Measurements from ENCODE around the gene ABL2.

Gene ABL2

DNA sequence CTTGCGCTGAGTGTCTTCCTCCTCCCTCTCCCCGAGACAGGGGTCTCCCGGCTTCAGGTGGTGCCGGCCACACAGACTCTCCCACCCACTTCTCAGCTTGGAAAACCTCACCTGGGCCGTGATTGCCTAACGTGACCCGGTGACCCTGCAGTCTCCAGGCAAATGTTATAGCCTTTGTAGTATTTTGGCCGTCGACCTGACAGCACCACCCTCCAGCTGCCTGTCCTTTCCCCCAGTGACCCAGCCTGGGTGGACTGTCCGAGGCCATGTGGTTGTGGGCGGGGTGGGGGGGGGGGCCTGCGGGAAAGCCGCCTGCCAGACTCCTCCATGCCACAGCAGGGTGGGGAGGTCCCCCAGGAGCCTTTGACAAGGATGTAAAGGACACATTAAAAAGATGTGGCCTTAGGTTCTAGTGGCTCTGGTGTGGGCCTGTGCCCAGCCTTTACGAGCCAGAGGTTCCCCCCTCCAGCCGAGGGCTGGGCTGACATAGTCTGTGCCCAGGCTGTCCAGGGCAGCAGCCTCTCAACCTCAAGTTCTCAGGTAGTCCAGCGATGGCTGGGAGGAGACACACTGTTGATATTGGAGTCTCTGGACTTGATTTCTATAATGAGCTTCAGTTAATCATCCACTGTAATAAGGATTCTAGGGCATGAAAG, 139.5 kb downstream of the ABL2 start:
- DNase-seq, result no peak

- DNase-seq, result no peak
These were observed 141.8 kb downstream of the ABL2 start for GRCh38 chr1:179087665-179088064.

DNA sequence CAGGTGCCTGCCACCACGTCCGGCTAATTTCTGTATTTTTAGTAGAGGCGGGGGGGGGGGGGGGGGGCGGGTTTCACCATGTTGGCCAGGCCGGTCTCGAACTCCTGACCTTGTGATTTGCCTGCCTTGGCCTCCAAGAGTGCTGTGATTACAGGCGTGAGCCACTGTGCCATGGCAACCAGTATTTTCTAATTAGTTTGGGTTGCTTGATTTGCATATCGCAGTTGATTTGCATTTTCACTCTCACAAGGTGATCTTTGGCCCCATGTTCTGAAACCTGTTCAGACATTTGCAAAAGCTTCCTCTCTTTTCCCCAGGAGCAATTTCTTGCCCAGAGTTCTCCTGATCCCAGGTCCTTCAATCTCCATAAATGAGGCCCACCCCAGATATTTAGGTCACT, 145.9 kb downstream of the ABL2 start:
- no peak for DNase-seq

DNA sequence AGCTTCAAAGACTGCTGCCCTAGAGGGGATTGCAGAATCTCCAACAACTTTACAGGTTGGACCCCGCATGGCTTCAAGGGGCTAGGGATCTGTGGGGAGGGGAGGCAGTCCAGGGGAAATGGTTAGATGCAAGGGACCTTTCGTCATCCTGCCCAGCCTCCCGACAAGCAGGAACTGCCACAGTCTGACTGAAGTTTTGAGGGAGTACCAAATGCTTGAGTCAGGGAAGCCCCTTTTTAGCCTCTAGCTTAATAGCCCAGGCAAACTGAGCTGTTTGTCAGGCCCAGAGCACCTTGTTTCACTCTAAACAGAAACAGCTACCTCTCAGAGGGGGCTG, 146.5 kb downstream of the ABL2 start:
- no peak for DNase-seq

DNA sequence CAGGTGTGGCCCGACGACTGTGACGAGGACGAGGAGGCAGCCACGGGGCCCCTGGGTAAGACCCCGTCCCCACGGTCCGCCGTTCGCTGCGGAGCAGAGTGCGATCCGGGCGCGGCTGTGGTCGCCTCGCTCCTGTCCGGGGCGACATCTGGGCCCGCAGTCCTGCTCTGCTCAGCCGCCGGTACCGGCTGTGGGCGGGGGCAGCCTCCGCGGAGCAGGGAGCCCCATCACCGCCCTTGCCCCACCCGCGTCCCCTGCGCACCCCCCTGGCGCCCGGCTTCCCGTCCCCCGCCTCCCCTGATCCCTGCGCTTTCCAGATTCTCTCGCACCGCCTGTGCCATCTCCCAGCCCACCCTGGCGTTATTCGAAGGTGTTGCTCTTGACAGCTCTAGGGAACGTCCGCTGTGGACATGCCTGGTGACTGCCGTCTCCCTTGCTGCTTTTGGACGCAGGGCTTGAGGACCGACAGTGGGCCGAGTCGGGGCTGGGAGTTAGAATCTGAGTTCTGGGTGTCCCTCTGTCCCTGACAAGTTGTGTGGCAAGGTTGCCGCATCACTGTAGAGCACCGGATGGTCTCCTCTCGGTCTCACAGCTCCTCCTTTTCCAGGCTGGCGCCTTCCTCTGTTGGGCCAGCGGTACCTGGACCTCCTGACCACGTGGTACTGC, 147.0 kb downstream of the ABL2 start:
- DNase-seq, result peak in 1 of 2 donors; percentile 15

DNA sequence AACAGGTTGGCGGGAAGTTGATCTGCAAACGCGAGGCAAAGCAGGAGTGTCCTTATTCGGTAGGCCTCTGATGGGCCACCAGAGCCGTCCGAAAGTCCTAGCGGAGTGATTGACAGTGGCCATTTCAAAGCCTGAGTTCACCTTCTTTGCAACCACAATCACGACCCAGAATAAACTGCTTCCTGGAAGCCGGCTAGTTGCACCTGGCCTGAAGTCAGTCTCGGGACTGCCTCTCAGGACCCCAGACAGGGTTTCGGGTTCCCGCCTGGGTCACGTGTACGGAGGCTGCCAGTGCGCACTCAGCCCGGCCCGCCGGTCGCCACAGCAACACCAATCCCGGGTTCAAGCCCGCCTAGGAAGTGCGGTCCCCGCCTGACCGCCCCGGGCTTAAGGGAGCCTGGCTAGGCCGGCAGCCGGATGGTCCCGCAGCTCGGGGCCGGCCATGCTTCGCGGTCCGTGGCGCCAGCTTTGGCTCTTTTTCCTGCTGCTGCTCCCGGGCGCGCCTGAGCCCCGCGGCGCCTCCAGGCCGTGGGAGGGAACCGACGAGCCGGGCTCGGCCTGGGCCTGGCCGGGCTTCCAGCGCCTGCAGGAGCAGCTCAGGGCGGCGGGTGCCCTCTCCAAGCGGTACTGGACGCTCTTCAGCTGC, 147.7 kb downstream of the ABL2 start, which contains the start of gene TOR3A:
TOR3A (plus strand) TSS at position 384 of the 646 bp plus-strand sequence; CDS start at position 443, 59 bp downstream.
- peak; percentile 85 to 90 for DNase-seq

DNA sequence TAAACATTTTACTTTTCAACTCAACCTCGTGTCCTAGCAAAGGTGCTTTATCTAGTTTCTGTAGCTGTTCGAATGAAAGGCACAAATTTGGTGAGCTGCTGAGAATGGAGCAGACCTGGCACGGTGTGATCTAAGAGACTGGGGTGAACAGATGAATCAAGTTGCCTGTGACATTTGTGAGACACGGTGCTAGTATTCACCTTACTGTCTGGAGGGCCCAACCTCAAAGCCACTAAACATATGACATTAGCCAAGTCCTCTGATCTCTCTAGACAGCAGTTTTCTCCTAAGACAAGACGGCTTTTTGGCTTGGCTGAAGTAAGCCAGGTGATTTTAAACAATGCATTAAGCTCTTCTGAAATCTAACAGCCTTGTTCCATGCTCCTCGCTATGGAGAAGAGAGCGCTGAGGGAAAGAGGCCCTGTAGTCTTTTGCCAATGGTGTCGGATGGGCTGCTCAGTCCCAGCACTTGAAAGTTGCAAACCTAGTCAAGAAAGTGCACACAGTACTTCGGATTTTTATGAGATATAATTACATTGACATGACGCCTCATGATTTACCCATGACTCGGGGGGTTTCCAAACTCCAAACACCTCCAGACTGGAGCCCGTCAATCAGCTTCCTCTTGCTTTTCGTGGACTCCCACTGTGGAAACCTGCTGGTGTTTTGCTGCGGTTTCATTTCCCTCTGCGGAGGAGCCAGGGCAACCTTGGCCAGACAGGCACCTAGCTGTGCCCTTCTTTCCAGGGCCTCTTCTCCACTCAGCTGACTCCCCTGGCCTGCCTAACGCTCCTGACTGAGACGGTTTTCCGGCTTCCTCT, 148.4 kb downstream of the ABL2 start:
- DNase-seq, result peak in 1 of 2 donors; percentile 49

DNA sequence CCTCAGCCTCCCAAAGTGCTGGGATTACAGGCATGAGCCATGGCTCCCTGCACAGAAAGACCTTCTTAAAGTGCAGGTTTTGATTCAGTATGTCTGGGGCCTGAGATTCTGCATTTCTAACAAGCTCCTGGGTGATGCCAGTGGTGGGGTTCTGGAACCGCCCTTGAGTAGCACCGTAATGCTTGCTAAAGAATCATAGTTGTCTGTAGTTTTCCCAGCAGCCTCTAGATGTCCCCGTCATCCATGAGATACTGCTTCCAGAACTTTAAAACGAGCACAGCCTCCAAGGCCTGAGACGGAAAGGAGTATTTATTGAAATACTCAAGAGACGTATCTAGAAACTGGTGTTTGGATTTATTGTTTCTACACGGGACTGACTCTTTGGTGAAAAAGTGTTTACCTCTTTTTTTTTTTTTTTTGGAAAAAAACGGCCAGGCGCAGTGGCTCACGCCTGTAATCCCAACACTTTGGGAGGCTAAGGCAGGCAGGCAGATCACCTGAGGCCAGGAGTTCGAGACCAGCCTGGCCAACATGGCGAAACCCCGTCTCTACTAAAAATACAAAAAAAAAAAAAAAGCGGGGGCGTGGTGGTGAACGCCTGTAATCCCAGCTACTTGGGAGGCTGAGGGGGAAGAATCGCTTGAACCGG, 150.2 kb downstream of the ABL2 start:
- peak; percentile 32 to 78 for DNase-seq

DNA sequence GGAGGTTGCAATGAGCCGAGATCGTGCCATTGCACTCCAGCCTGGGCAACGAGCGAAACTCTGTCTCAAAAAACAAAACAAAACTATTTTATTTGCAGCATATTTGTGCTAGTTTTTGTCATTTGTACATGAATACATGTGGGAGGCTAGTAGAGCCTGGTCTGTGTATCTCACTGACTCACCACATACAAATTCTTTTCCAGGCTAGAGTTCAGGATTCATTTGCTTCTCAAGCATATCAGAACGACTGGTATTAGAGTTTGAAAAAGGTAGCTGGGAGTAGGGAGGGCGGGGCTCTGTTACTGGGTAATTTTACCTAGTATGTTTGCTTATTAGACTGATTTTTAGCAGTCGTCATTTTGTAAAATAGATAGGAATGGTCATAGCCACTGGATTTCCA, 152.1 kb downstream of the ABL2 start:
- no peak for DNase-seq

DNA sequence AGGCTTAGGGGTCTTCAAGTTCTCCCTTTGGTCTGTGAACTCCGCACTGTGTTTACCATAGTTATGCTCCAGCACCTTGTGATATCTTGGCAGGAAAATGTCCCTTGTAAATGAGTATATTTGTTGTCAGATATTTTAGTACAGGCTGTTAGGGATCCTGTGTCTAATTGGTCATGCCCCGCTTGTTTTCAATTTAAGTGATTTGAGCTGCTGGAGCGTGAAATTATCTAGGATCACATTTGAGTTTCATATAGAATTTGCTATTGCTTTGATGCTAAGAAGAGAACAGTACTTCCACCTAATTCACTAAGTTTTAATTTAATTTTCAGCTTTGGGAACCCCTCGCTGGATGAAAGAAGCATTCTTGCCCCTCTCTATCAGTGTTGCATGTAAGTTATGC, 163.0 kb downstream of the ABL2 start:
- no peak for DNase-seq

GRCh38 chr1:179061360-179062282, 167.9 kb downstream of the ABL2 start:
- DNase-seq, result no peak

DNA sequence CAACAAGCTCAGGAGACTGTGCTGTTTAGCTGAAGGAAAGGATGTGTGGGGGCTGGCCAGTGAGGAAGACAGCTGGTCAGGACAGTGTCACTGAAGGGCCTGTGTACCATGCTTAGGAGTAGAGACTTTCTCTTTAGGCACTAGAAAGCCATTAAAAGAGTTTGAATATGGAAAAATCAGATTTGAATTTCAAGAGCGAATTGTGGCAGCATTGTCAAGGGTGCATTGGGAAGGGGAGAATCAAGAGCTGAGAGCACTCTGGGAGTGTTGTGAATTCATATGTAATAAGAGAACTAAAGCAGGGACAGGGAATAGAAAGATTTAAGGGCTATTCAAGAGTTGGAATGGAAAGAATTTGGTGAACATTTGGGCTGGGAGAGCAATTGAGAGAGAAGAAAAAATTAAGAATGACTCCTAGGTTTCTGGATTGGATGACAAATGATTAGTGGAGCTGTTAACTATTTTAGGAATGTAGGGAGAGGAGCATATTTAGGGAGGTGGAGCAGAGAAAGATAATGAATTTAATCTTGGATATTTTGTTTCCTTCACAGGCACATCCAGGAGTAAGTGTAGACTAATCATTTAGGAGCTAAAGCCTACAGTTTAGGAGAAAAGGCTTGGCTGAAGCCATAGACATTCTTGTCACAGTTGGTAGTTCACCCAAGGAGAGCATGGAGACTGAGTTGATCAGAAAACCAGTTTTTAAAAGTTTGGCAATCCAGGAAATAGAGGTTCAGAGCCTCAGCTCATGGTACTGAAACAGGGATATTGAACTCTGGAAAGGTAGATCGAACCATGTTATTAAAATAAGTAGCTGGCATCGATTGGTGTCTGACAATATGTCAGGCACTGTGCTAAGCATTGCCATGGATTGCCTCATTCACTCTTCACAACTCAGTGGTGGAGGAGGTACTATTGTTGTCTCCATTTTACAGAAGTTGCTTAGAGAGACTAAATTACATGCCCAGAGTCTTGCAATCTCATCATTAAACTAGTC, 170.7 kb downstream of the ABL2 start:
- no peak for DNase-seq

DNA sequence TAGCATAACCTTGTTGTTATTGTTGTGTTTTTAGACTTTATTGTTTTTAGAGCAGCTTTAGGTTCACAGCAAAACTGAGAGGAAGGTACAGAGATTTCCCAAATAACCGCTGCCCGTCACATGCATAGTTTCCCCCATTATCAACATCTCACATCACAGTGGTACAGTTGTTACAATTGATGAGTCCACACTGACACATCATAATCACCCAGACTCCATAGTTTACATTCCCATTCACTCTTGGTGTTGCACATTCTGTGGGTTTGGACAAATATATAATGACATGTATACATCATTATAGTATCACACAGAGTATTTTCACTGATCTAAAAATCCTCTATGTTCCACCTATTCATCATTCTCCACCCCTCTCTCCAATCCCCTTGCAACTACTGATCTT, 173.5 kb downstream of the ABL2 start:
- no peak for DNase-seq

GRCh38 chr1:179053486-179053885, 176.0 kb downstream of the ABL2 start:
- DNase-seq, result no peak

DNA sequence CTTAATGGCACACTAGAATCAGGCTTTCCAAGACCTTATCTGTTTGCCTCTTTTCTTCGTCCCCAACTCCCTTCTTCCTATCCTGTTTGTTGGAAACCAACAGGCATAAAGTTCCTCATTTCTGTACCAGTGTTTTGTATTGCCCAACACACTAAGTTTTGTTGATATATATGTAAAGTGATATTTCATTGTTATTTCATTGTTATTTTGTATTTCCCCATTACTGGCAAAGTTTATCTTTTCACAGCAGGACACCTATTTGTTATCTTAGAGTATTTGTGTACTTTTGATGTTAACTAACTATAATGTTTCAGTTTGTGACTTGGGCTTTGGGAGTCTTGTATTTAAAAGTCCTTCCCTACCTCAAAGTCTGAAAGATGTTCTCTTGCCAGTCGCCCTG, 176.7 kb downstream of the ABL2 start:
- no peak for DNase-seq
